Measurements from ENCODE around the gene DEK.

- TF ChIP-seq CTCF (IDR thresholded peaks at IDR 0.05) (no peak), POLR2A (IDR thresholded peaks at IDR 0.05) (no peak)
These were observed 3.7 kb upstream of the DEK start for GRCh38 chr6:18268066-18268465.
